GM23338 (cell line): Measurements from ENCODE around the gene BCL7C. TPM values are rescaled to one million over a fixed set of nuclear protein-coding genes. Genes with fewer than 3 reads are reported as not detected.
"Not testable (repeated sequence)": the region's sequence is repeated elsewhere in the genome, so short reads cannot be mapped to it uniquely, and the experiment has no call there.

Source experiments
- ATAC-seq: fragments of 200-7000 bp; cut with Tn5 transposase; 3 replicates; pipeline ENCODE4 v1.9.1; 2020
- DNase-seq: peaks from one replicate; pipeline ENCODE4 v3.0.0-alpha.2; 2015; ENCODE audit warnings: low spot score
- H2AFZ ChIP-seq: fragments of 200-600 bp; sonication (generic); 2 replicates; pipeline ENCODE4 v1.8.0; 2016; ENCODE audit warnings: antibody characterized with exemption, mild to moderate bottlenecking, moderate library complexity
- H3F3A ChIP-seq: fragments of 200-600 bp; sonication (generic); replicated peaks from 2 replicates; pipeline ENCODE4 v1.8.0; 2017; ENCODE audit warnings: antibody characterized with exemption, mixed run types, low read depth
- H3K27ac ChIP-seq: fragments of 200-600 bp; sonication (generic); 2 replicates; pipeline ENCODE4 v1.6.1; 2016; ENCODE audit warnings: low read depth
- H3K27me3 ChIP-seq: fragments of 200-600 bp; sonication (generic); 2 replicates; pipeline ENCODE4 v1.8.0; 2016; ENCODE audit warnings: mild to moderate bottlenecking, mixed run types, moderate library complexity; ENCODE audit not compliant: insufficient read depth
- H3K36me3 ChIP-seq: fragments of 200-600 bp; sonication (generic); 2 replicates; pipeline ENCODE4 v1.8.0; 2016; ENCODE audit warnings: mild to moderate bottlenecking; ENCODE audit not compliant: insufficient read depth
- H3K4me1 ChIP-seq: fragments of 200-600 bp; sonication (generic); 2 replicates; pipeline ENCODE4 v1.8.0; 2016; ENCODE audit warnings: mild to moderate bottlenecking, moderate library complexity; ENCODE audit not compliant: insufficient read depth
- H3K4me2 ChIP-seq: fragments of 200-600 bp; sonication (generic); 2 replicates; pipeline ENCODE4 v1.7.1; 2017; ENCODE audit warnings: mixed run types
- H3K4me3 ChIP-seq: fragments of 200-600 bp; sonication (generic); 2 replicates; pipeline ENCODE4 v1.6.1; 2016; ENCODE audit warnings: mixed run types
- H3K79me2 ChIP-seq: fragments of 200-600 bp; sonication (generic); replicated peaks from 2 replicates; pipeline ENCODE4 v1.8.0; 2017; ENCODE audit warnings: mild to moderate bottlenecking; ENCODE audit not compliant: insufficient read depth
- H3K9me2 ChIP-seq: fragments of 200-600 bp; sonication (generic); 2 replicates; pipeline ENCODE4 v1.8.0; 2017; ENCODE audit not compliant: insufficient read depth
- H4K20me1 ChIP-seq: fragments of 200-600 bp; sonication (generic); replicated peaks from 2 replicates; pipeline ENCODE4 v1.8.0; 2017; ENCODE audit warnings: mild to moderate bottlenecking; ENCODE audit not compliant: insufficient read depth
- H3K27ac Mint-ChIP-seq: 2 replicates; pipeline ENCODE4 v1.8.0; 2020; ENCODE audit warnings: inconsistent platforms, mild to moderate bottlenecking, moderate library complexity, mixed read lengths
- H3K27me3 Mint-ChIP-seq: 3 replicates; pipeline ENCODE4 v1.8.0; 2022; ENCODE audit warnings: low read depth, mild to moderate bottlenecking, moderate library complexity, mixed read lengths, inconsistent platforms; ENCODE audit not compliant: insufficient read depth, poor library complexity
- H3K36me3 Mint-ChIP-seq: 3 replicates; pipeline ENCODE4 v1.8.0; 2021; ENCODE audit warnings: low read depth, mild to moderate bottlenecking, inconsistent platforms, moderate library complexity, mixed read lengths
- H3K4me1 Mint-ChIP-seq: 3 replicates; pipeline ENCODE4 v1.8.0; 2020; ENCODE audit warnings: mild to moderate bottlenecking, inconsistent platforms, mixed read lengths
- H3K4me3 Mint-ChIP-seq: 3 replicates; pipeline ENCODE4 v1.8.0; 2021; ENCODE audit warnings: moderate library complexity, mild to moderate bottlenecking, inconsistent platforms, mixed read lengths
- H3K9me3 Mint-ChIP-seq: 3 replicates; pipeline ENCODE4 v1.8.0; 2020; ENCODE audit warnings: moderate library complexity, mild to moderate bottlenecking, inconsistent platforms, mixed read lengths
- CREB1 ChIP-seq: fragments of 250-450 bp; sonication (Bioruptor Pico); IDR thresholded peaks from 2 replicates; pipeline ENCODE4 v1.5.0; 2020; ENCODE audit warnings: low read depth, mild to moderate bottlenecking, moderate library complexity
- CTCF ChIP-seq, 2 experiments: fragments of 200-600 bp in 1 of 2; sonication (generic) in 1 of 2; conservative IDR thresholded peaks; 2 replicates each; pipeline versions ENCODE4 v1.5.1 to v1.6.1; 2016 to 2017; ENCODE audit warnings: antibody characterized with exemption in 2 of 2, low read depth in 2 of 2, mild to moderate bottlenecking in 2 of 2, moderate library complexity in 1 of 2
- EZH2 ChIP-seq: fragments of 200-600 bp; sonication (generic); IDR thresholded peaks from one replicate; pipeline ENCODE4 v1.8.0; 2017; ENCODE audit warnings: antibody characterized with exemption, mild to moderate bottlenecking, low read depth; ENCODE audit not compliant: unreplicated experiment
- EZH2phosphoT487 ChIP-seq: fragments of 200-600 bp; sonication (generic); IDR thresholded peaks from one replicate; pipeline ENCODE4 v1.8.1; 2018; ENCODE audit warnings: antibody characterized with exemption; ENCODE audit not compliant: unreplicated experiment
- JUNB ChIP-seq: IDR thresholded peaks from one replicate; pipeline ENCODE4 v1.6.1; 2016; ENCODE audit warnings: antibody characterized with exemption; ENCODE audit not compliant: unreplicated experiment
- NANOG ChIP-seq: IDR thresholded peaks from 2 replicates; pipeline ENCODE4 v1.6.1; 2016; ENCODE audit warnings: antibody characterized with exemption, borderline replicate concordance
- STAT1 ChIP-seq: IDR thresholded peaks from one replicate; pipeline ENCODE4 v1.6.1; 2016; ENCODE audit warnings: antibody characterized with exemption; ENCODE audit not compliant: unreplicated experiment
- polyA plus RNA-seq: library from polyadenylated mRNA; unstranded; fragments of >200 nt; fragmentation: Nextera tagmentation; extraction: Ambion mirVana; gene quantifications from 2 replicates; pipeline ENCODE4 v1.2.1, GENCODE V29; 2016
- total RNA-seq: library from RNA; depleted of rRNA; stranded (reverse); fragments of >200 nt; shearing (Covaris generic); gene quantifications from 2 replicates; pipeline ENCODE4 v1.2.3, GENCODE V29; 2014
- TF ChIP-seq, protein P1 (sequence below): fragments of 250-450 bp; sonication (Bioruptor Pico); IDR thresholded peaks from 2 replicates; pipeline ENCODE4 v1.5.0; 2020; ENCODE audit warnings: mild to moderate bottlenecking, moderate library complexity
- TF ChIP-seq, protein P2 (sequence below): IDR thresholded peaks from 2 replicates; pipeline ENCODE4 v1.6.1; 2016; ENCODE audit warnings: antibody characterized with exemption

BCL7C gene
- total and polyA plus RNA-seq, 2 experiments from 2014 or later: 17.5 to 22.1 TPM

DNA sequence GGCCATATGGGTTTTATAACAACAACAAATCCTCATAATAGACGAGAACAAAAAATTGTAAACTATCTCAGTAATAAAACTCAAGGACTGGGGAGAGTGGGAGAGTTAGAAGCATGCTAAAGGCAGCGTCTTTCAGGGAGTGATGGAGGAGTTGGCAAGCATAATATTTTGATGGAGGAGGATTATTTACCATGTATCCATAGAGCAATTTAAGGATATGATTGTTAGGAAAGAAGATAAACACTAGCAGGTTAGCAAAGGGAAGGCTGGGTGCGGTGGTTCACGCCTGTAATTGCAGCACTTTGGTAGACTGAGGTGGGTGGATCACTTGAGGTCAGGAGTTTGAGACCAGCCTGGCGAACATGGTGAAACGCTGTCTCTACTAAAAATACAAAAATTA is 27.8 kb downstream of the BCL7C start:
- Histone ChIP-seq H3K79me2 (no peaks in the 10 kb centered on the region), H3K4me2 (no peak overlapping the region), H4K20me1 (no peaks in the 10 kb centered on the region), H3K27ac (no peak overlapping the region), H3K9me2 (no peaks in the 10 kb centered on the region), H3K4me3 (no peak overlapping the region), H3F3A (no peaks in the 10 kb centered on the region), H2AFZ (no peak overlapping the region), H3K27me3 (peaks cover 6% of the 10 kb centered on the region), H3K4me1 (no peaks in the 10 kb centered on the region), H3K36me3 (no peaks in the 10 kb centered on the region)
- peaks cover 6% of the 10 kb centered on the region for H3K27me3 Mint-ChIP-seq
- no peak for TF ChIP-seq CTCF (conservative IDR thresholded peaks at IDR 0.05; ENCODE audit: low read depth in 2 of 2)
- TF ChIP-seq CREB1: no peak
- TF ChIP-seq EZH2: no peak
- no peak for TF ChIP-seq NANOG
- TF ChIP-seq, protein P1, sequence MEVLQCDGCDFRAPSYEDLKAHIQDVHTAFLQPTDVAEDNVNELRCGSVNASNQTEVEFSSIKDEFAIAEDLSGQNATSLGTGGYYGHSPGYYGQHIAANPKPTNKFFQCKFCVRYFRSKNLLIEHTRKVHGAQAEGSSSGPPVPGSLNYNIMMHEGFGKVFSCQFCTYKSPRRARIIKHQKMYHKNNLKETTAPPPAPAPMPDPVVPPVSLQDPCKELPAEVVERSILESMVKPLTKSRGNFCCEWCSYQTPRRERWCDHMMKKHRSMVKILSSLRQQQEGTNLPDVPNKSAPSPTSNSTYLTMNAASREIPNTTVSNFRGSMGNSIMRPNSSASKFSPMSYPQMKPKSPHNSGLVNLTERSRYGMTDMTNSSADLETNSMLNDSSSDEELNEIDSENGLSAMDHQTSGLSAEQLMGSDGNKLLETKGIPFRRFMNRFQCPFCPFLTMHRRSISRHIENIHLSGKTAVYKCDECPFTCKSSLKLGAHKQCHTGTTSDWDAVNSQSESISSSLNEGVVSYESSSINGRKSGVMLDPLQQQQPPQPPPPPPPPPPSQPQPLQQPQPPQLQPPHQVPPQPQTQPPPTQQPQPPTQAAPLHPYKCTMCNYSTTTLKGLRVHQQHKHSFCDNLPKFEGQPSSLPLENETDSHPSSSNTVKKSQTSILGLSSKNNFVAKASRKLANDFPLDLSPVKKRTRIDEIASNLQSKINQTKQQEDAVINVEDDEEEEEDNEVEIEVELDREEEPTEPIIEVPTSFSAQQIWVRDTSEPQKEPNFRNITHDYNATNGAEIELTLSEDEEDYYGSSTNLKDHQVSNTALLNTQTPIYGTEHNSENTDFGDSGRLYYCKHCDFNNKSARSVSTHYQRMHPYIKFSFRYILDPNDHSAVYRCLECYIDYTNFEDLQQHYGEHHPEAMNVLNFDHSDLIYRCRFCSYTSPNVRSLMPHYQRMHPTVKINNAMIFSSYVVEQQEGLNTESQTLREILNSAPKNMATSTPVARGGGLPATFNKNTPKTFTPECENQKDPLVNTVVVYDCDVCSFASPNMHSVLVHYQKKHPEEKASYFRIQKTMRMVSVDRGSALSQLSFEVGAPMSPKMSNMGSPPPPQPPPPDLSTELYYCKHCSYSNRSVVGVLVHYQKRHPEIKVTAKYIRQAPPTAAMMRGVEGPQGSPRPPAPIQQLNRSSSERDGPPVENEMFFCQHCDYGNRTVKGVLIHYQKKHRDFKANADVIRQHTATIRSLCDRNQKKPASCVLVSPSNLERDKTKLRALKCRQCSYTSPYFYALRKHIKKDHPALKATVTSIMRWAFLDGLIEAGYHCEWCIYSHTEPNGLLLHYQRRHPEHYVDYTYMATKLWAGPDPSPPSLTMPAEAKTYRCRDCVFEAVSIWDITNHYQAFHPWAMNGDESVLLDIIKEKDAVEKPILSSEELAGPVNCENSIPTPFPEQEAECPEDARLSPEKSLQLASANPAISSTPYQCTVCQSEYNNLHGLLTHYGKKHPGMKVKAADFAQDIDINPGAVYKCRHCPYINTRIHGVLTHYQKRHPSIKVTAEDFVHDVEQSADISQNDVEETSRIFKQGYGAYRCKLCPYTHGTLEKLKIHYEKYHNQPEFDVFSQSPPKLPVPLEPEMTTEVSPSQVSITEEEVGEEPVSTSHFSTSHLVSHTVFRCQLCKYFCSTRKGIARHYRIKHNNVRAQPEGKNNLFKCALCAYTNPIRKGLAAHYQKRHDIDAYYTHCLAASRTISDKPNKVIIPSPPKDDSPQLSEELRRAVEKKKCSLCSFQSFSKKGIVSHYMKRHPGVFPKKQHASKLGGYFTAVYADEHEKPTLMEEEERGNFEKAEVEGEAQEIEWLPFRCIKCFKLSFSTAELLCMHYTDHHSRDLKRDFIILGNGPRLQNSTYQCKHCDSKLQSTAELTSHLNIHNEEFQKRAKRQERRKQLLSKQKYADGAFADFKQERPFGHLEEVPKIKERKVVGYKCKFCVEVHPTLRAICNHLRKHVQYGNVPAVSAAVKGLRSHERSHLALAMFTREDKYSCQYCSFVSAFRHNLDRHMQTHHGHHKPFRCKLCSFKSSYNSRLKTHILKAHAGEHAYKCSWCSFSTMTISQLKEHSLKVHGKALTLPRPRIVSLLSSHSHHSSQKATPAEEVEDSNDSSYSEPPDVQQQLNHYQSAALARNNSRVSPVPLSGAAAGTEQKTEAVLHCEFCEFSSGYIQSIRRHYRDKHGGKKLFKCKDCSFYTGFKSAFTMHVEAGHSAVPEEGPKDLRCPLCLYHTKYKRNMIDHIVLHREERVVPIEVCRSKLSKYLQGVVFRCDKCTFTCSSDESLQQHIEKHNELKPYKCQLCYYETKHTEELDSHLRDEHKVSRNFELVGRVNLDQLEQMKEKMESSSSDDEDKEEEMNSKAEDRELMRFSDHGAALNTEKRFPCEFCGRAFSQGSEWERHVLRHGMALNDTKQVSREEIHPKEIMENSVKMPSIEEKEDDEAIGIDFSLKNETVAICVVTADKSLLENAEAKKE (CRISPR knock-in tag): no peak
- no peak for TF ChIP-seq EZH2phosphoT487
- no peak for TF ChIP-seq JUNB
- no peak for TF ChIP-seq STAT1
- TF ChIP-seq, protein P2, sequence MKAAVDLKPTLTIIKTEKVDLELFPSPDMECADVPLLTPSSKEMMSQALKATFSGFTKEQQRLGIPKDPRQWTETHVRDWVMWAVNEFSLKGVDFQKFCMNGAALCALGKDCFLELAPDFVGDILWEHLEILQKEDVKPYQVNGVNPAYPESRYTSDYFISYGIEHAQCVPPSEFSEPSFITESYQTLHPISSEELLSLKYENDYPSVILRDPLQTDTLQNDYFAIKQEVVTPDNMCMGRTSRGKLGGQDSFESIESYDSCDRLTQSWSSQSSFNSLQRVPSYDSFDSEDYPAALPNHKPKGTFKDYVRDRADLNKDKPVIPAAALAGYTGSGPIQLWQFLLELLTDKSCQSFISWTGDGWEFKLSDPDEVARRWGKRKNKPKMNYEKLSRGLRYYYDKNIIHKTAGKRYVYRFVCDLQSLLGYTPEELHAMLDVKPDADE: no peak
- H3K4me3 Mint-ChIP-seq: no peak overlapping the region
- H3K36me3 Mint-ChIP-seq: no peaks in the 10 kb centered on the region
- no peaks in the 10 kb centered on the region for H3K4me1 Mint-ChIP-seq
- DNase-seq (no peak), ATAC-seq (no peak)
- H3K27ac Mint-ChIP-seq: no peak overlapping the region
- H3K9me3 Mint-ChIP-seq: no peaks in the 10 kb centered on the region

- not testable (repeated sequence) for H2AFZ ChIP-seq, H3K27ac Mint-ChIP-seq, H4K20me1 ChIP-seq, H3F3A ChIP-seq, H3K9me3 Mint-ChIP-seq, H3K9me2 ChIP-seq, H3K36me3 ChIP-seq, H3K4me1 Mint-ChIP-seq, DNase-seq, H3K4me3 ChIP-seq, H3K4me2 ChIP-seq, H3K36me3 Mint-ChIP-seq, H3K79me2 ChIP-seq, H3K4me1 ChIP-seq, ATAC-seq, H3K27ac ChIP-seq, H3K4me3 Mint-ChIP-seq, H3K27me3 Mint-ChIP-seq
- H3K27me3 ChIP-seq: peaks cover 25% of the 10 kb centered on the region
Observed at GRCh38 chr16:30863178-30863577, 30.7 kb downstream of the BCL7C start.

GRCh38 chr16:30860729-30861128 is 33.1 kb downstream of the BCL7C start:
- DNase-seq, H3K27ac Mint-ChIP-seq: not testable (repeated sequence)

More at GRCh38 chr16:30860729-30861128, 33.1 kb downstream of the BCL7C start:
- not testable (repeated sequence) for H3K36me3 ChIP-seq, H3K36me3 Mint-ChIP-seq, H3K4me3 ChIP-seq, H3K79me2 ChIP-seq, H4K20me1 ChIP-seq, H3K4me3 Mint-ChIP-seq, ATAC-seq, H3K9me2 ChIP-seq, H3K9me3 Mint-ChIP-seq, H3K4me1 Mint-ChIP-seq, H3K27me3 Mint-ChIP-seq, H2AFZ ChIP-seq, H3K4me1 ChIP-seq, H3F3A ChIP-seq, H3K27ac ChIP-seq, H3K4me2 ChIP-seq
- H3K27me3 ChIP-seq: peaks cover 28% of the 10 kb centered on the region
